GM10266 (cell line): ENCODE data around the gene CFTR.
A peak's percentile ranks its signal among the peaks of the same experiment; 100 is the strongest.

Experiments
- DNase-seq: peaks from one replicate; pipeline ENCODE4 v3.0.0; 2012; ENCODE audit errors: extremely low spot score
- TF ChIP-seq, protein P1 (sequence below): IDR thresholded peaks from 2 replicates; pipeline ENCODE4 v1.5.1; 2012; ENCODE audit warnings: mild to moderate bottlenecking, low read depth; ENCODE audit not compliant: control insufficient read depth, insufficient read depth; ENCODE audit errors: missing control alignments

The CFTR gene

DNA sequence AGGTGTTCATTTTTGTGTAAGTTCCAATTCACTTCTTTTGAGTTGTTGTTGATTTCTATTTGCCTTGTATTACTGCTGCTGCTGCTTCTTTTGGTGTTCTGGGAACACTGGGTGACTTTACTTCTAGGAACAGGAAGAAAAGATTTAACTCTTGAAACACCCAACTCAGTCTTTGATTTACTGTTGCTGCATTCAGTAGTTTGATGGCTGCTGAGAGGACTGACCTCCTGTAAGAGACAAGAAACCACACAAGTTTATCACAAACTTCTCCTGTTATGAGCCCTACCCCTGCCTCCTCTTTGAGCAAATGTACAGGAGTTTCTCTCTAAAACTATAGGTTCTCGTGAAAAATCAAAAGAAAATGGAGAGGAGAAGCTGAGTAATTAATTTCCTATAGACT, 231.7 kb downstream of the CFTR start:
- no peak for DNase-seq
- TF ChIP-seq, protein P1, sequence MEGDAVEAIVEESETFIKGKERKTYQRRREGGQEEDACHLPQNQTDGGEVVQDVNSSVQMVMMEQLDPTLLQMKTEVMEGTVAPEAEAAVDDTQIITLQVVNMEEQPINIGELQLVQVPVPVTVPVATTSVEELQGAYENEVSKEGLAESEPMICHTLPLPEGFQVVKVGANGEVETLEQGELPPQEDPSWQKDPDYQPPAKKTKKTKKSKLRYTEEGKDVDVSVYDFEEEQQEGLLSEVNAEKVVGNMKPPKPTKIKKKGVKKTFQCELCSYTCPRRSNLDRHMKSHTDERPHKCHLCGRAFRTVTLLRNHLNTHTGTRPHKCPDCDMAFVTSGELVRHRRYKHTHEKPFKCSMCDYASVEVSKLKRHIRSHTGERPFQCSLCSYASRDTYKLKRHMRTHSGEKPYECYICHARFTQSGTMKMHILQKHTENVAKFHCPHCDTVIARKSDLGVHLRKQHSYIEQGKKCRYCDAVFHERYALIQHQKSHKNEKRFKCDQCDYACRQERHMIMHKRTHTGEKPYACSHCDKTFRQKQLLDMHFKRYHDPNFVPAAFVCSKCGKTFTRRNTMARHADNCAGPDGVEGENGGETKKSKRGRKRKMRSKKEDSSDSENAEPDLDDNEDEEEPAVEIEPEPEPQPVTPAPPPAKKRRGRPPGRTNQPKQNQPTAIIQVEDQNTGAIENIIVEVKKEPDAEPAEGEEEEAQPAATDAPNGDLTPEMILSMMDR = no peak

DNA sequence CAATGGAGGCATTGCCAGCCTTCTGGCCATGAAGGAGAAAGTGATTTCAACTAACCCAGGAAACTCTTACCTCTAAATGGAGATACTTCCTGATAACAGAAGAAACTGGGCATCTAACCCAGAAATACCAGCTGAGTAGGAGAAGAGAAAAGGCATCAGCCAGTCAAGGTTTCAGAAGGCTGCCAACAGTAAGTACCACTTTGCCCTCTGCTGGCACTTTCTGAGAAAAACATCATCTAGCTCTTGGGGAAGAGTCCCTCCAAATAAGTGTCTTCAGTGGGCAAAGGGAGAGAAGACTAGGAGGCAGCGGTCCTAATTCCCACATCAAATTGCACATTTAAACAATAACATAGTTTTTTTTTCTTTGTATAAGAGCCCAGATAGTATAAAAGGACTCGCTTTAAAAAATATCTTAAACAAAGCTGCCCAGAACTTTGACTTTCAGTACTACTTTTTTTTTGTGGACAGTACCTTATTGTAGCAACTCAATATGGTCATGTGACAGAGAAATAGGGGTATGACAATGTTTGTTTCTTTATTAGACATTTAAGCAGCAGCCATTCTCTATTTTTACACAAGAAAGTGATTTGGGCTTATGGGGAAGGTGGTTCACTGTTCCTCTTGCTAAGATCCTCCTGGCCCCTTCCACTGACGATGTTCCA, 236.1 kb downstream of the CFTR start:
- DNase-seq = peak; percentile 28

DNA sequence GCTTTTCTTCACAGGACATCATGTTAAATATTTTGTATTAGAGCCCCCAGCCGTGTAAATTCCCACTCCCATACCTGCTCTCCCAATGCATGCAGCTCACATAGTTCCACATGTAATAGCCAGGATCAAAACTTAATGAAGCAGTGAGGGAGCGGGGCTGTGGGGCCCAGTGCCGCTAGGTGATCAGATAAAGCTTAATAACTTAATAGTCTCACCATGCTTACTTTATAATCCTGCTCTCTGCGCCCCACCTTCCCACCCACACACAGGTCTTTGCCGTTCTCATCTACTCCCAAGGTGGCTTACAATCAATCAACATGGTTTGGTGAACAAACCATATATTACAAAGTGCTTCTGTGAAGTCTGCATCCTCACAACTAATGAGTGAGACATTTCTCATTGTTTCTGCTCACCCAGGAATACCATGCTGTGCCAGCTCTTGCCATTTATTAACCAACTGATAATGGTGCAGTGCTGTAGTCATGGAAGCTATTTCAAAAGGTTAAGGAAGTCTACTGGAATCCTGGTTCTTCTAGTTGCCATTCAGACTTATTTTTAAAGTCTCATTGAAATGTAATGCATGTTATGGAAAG, 237.0 kb downstream of the CFTR start:
- no peak for DNase-seq

More for the DNA sequence above, 236.1 kb downstream of the CFTR start:
- TF ChIP-seq, protein P1 = peak; percentile 60

DNA sequence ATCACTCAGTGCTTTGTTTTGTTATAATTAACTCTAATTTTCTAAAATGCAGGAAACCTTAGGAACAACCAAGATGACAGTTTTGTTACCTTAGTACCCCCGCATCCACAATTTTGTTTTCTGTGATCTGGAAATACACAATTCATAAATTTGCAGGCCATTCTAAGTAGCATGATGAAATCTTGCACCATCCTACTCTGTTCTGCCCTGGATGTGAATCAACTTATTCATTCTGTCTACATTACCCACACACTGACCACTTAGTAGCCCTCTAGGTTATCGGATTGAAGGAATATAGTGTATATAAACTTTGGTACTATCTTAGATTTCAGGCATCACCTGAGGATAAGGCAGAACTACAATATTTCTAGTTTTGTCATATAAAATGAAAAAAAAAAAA, 237.5 kb downstream of the CFTR start:
- TF ChIP-seq, protein P1 = no peak
- DNase-seq = no peak

More for the DNA sequence above, 237.0 kb downstream of the CFTR start:
- TF ChIP-seq, protein P1 = no peak
